GM23338 (cell line): ENCODE measurements around the gene MAP2K3.
"Not testable (repeated sequence)": the region's sequence is repeated elsewhere in the genome, so short reads cannot be mapped to it uniquely, and the experiment has no call there.

Experiments used
- CREB1 ChIP-seq: fragments of 250-450 bp; sonication (Bioruptor Pico); IDR thresholded peaks from 2 replicates; pipeline ENCODE4 v1.5.0; 2020; ENCODE audit warnings: low read depth, mild to moderate bottlenecking, moderate library complexity
- CTCF ChIP-seq, 2 experiments: fragments of 200-600 bp in 1 of 2; sonication (generic) in 1 of 2; conservative IDR thresholded peaks; 2 replicates each; pipeline versions ENCODE4 v1.5.1 to v1.6.1; 2016 to 2017; ENCODE audit warnings: antibody characterized with exemption in 2 of 2, low read depth in 2 of 2, mild to moderate bottlenecking in 2 of 2, moderate library complexity in 1 of 2
- EZH2 ChIP-seq: fragments of 200-600 bp; sonication (generic); IDR thresholded peaks from one replicate; pipeline ENCODE4 v1.8.0; 2017; ENCODE audit warnings: antibody characterized with exemption, mild to moderate bottlenecking, low read depth; ENCODE audit not compliant: unreplicated experiment
- POLR2AphosphoS5 ChIP-seq: IDR thresholded peaks from 2 replicates; pipeline ENCODE4 v1.6.1; 2016; ENCODE audit warnings: antibody characterized with exemption, low read depth
- REST ChIP-seq: IDR thresholded peaks from one replicate; pipeline ENCODE4 v1.6.1; 2018; ENCODE audit warnings: antibody characterized with exemption; ENCODE audit not compliant: unreplicated experiment

GRCh38 chr17:21323257-21324111 lies 39.0 kb downstream of the MAP2K3 start:
- not testable (repeated sequence) for TF ChIP-seq CTCF (conservative IDR thresholded peaks at IDR 0.05; ENCODE audit: low read depth in 2 of 2); POLR2AphosphoS5; REST; CREB1; EZH2
